ENCODE results near the gene PRKN.
A peak's percentile ranks its signal among the peaks of the same experiment; 100 is the strongest.

PRKN gene

GRCh38 chr6:162345051-162345511 lies 382.5 kb downstream of the PRKN start:
- Histone ChIP-seq H3K9me3 (ENCODE audit: control insufficient read depth, insufficient read depth, low read length) (no peaks in the 10 kb centered on the region), H3K9ac (ENCODE audit: low read depth, low read length) (no peak overlapping the region), H3K4me1 (ENCODE audit: insufficient read depth, low read length) (peaks cover 4% of the 10 kb centered on the region; the same call in 1 of the 2 replicates), H3K36me3 (ENCODE audit: insufficient read depth, low read length) (no peaks in the 10 kb centered on the region)

GRCh38 chr6:162344646-162345010 lies 382.9 kb downstream of the PRKN start:
- no peaks in the 10 kb centered on the region for H3K9me3 ChIP-seq (ENCODE audit: control insufficient read depth, insufficient read depth, low read length)
- peaks cover 4% of the 10 kb centered on the region; the same call in 1 of the 2 replicates for H3K4me1 ChIP-seq (ENCODE audit: insufficient read depth, low read length)

GRCh38 chr6:162343936-162344645 lies 383.5 kb downstream of the PRKN start:
- no peaks in the 10 kb centered on the region for H3K36me3 ChIP-seq (ENCODE audit: insufficient read depth, low read length)
- H3K9ac ChIP-seq (ENCODE audit: low read depth, low read length): no peak overlapping the region
- peaks cover 4% of the 10 kb centered on the region; the same call in 1 of the 2 replicates for H3K4me1 ChIP-seq (ENCODE audit: insufficient read depth, low read length)
- no peaks in the 10 kb centered on the region for H3K9me3 ChIP-seq (ENCODE audit: control insufficient read depth, insufficient read depth, low read length)

More at GRCh38 chr6:162344646-162345010, 382.9 kb downstream of the PRKN start:
- Histone ChIP-seq H3K9ac (ENCODE audit: low read depth, low read length) (no peak overlapping the region), H3K36me3 (ENCODE audit: insufficient read depth, low read length) (no peaks in the 10 kb centered on the region)

GRCh38 chr6:162343198-162343935 lies 384.2 kb downstream of the PRKN start:
- no peak overlapping the region for H3K9ac ChIP-seq (ENCODE audit: low read depth, low read length)
- H3K4me1 ChIP-seq (ENCODE audit: insufficient read depth, low read length): peaks cover 4% of the 10 kb centered on the region; the same call in 1 of the 2 replicates
- H3K9me3 ChIP-seq (ENCODE audit: control insufficient read depth, insufficient read depth, low read length): no peaks in the 10 kb centered on the region
- H3K36me3 ChIP-seq (ENCODE audit: insufficient read depth, low read length): no peaks in the 10 kb centered on the region

GRCh38 chr6:162337412-162337811 lies 390.2 kb downstream of the PRKN start:
- H3K9ac ChIP-seq (ENCODE audit: low read depth, low read length): no peak overlapping the region
- no peaks in the 10 kb centered on the region for H3K9me3 ChIP-seq (ENCODE audit: control insufficient read depth, insufficient read depth, low read length)
- H3K4me1 ChIP-seq (ENCODE audit: insufficient read depth, low read length): no peaks in the 10 kb centered on the region
- H3K36me3 ChIP-seq (ENCODE audit: insufficient read depth, low read length): no peaks in the 10 kb centered on the region

GRCh38 chr6:162336359-162336758 lies 391.2 kb downstream of the PRKN start:
- Histone ChIP-seq H3K9me3 (ENCODE audit: control insufficient read depth, insufficient read depth, low read length) (no peaks in the 10 kb centered on the region), H3K36me3 (ENCODE audit: insufficient read depth, low read length) (no peaks in the 10 kb centered on the region), H3K4me1 (ENCODE audit: insufficient read depth, low read length) (no peaks in the 10 kb centered on the region), H3K9ac (ENCODE audit: low read depth, low read length) (no peak overlapping the region)

GRCh38 chr6:162332365-162332764 lies 395.2 kb downstream of the PRKN start:
- no peaks in the 10 kb centered on the region for H3K4me1 ChIP-seq (ENCODE audit: insufficient read depth, low read length)
- no peak overlapping the region for H3K9ac ChIP-seq (ENCODE audit: low read depth, low read length)
- H3K36me3 ChIP-seq (ENCODE audit: insufficient read depth, low read length): no peaks in the 10 kb centered on the region
- no peaks in the 10 kb centered on the region for H3K9me3 ChIP-seq (ENCODE audit: control insufficient read depth, insufficient read depth, low read length)

GRCh38 chr6:162331911-162332310 lies 395.7 kb downstream of the PRKN start:
- H3K9me3 ChIP-seq (ENCODE audit: control insufficient read depth, insufficient read depth, low read length): no peaks in the 10 kb centered on the region
- no peaks in the 10 kb centered on the region for H3K4me1 ChIP-seq (ENCODE audit: insufficient read depth, low read length)
- no peaks in the 10 kb centered on the region for H3K36me3 ChIP-seq (ENCODE audit: insufficient read depth, low read length)
- no peak overlapping the region for H3K9ac ChIP-seq (ENCODE audit: low read depth, low read length)

GRCh38 chr6:162325826-162326225 lies 401.7 kb downstream of the PRKN start:
- Histone ChIP-seq H3K9me3 (ENCODE audit: control insufficient read depth, insufficient read depth, low read length) (no peaks in the 10 kb centered on the region), H3K36me3 (ENCODE audit: insufficient read depth, low read length) (no peaks in the 10 kb centered on the region), H3K9ac (ENCODE audit: low read depth, low read length) (0 out of 2 replicates have a peak overlapping the region, but pooled peaks have one; percentile 11), H3K4me1 (ENCODE audit: insufficient read depth, low read length) (peaks cover 3% of the 10 kb centered on the region; the same call in 1 of the 2 replicates)

GRCh38 chr6:162325051-162325450 lies 402.5 kb downstream of the PRKN start:
- H3K9me3 ChIP-seq (ENCODE audit: control insufficient read depth, insufficient read depth, low read length): no peaks in the 10 kb centered on the region
- no peaks in the 10 kb centered on the region for H3K36me3 ChIP-seq (ENCODE audit: insufficient read depth, low read length)
- no peak overlapping the region for H3K9ac ChIP-seq (ENCODE audit: low read depth, low read length)
- peaks cover 3% of the 10 kb centered on the region; the same call in 1 of the 2 replicates for H3K4me1 ChIP-seq (ENCODE audit: insufficient read depth, low read length)

GRCh38 chr6:162315291-162315690 lies 412.3 kb downstream of the PRKN start:
- H3K9me3 ChIP-seq (ENCODE audit: control insufficient read depth, insufficient read depth, low read length): no peaks in the 10 kb centered on the region; the same call in 1 of the 2 replicates
- no peaks in the 10 kb centered on the region for H3K4me1 ChIP-seq (ENCODE audit: insufficient read depth, low read length)
- no peaks in the 10 kb centered on the region for H3K36me3 ChIP-seq (ENCODE audit: insufficient read depth, low read length)
- no peak overlapping the region for H3K9ac ChIP-seq (ENCODE audit: low read depth, low read length)

GRCh38 chr6:162313922-162314660 lies 413.5 kb downstream of the PRKN start:
- H3K36me3 ChIP-seq (ENCODE audit: insufficient read depth, low read length): no peaks in the 10 kb centered on the region
- H3K9ac ChIP-seq (ENCODE audit: low read depth, low read length): no peak overlapping the region
- H3K4me1 ChIP-seq (ENCODE audit: insufficient read depth, low read length): no peaks in the 10 kb centered on the region
- H3K9me3 ChIP-seq (ENCODE audit: control insufficient read depth, insufficient read depth, low read length): no peaks in the 10 kb centered on the region; the same call in 1 of the 2 replicates

GRCh38 chr6:162307865-162308264 lies 419.7 kb downstream of the PRKN start:
- Histone ChIP-seq H3K9me3 (ENCODE audit: control insufficient read depth, insufficient read depth, low read length) (no peaks in the 10 kb centered on the region), H3K9ac (ENCODE audit: low read depth, low read length) (no peak overlapping the region), H3K36me3 (ENCODE audit: insufficient read depth, low read length) (no peaks in the 10 kb centered on the region), H3K4me1 (ENCODE audit: insufficient read depth, low read length) (no peaks in the 10 kb centered on the region)

GRCh38 chr6:162306616-162307015 lies 420.9 kb downstream of the PRKN start:
- H3K9ac ChIP-seq (ENCODE audit: low read depth, low read length): no peak overlapping the region
- no peaks in the 10 kb centered on the region for H3K4me1 ChIP-seq (ENCODE audit: insufficient read depth, low read length)
- no peaks in the 10 kb centered on the region for H3K9me3 ChIP-seq (ENCODE audit: control insufficient read depth, insufficient read depth, low read length)

More at GRCh38 chr6:162306616-162307015, 420.9 kb downstream of the PRKN start:
- no peaks in the 10 kb centered on the region for H3K36me3 ChIP-seq (ENCODE audit: insufficient read depth, low read length)
